Activated T-cell treated with anti-CD3 and anti-CD28 coated beads, Interleukin-2, amount 50 U/mL, for 48 hours (primary cell): ENCODE data around the gene FBXO11.

Source experiments
- DNase-seq, 2 experiments: peaks; one replicate each; pipeline ENCODE4 v3.0.0-alpha.2; 2020

FBXO11 gene

DNA sequence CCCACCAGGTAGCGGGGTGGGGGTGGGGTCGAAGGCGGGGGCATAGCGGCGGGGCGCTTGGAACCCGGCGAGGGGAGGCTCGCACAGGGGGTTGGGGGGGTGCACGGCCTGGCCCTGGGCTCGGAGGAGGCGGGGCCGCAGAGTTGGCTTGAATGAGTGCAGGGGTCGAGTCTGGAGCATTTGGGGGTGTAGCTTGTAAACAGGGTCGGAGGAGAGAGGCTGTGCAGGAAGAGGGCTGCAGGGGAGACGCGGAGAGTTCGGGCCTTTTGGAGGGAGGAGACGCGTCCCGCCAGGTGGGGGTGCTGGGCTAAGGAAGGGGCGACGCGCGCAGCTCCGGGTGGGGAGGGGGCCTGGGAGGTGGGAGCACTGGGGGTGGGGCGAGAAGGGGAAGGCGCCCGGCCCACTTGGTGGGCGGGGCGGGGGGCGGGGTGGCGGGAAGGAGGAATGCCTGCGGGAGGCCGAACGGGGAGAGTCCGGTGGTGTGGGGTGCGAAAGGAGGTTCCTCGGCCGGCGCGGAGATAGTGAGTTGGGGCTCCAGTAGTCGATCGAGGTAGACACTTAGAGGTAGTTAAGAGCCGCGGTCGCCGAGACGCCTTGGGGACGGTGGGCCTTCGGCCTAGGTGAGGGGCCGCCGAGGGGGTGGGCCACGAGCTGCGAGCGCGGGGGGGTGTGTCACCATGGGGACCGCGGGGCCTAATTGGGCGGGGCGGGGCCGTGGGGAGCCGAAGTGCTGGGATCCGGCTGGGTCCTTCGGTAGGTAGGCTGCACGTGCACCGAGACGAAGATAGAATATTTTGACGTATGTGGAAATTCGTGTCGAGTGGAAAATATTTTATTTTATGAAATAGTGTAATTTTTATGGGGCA lies 122.6 kb downstream of the FBXO11 start:
- DNase-seq, result peak; percentile 75 to 76

DNA sequence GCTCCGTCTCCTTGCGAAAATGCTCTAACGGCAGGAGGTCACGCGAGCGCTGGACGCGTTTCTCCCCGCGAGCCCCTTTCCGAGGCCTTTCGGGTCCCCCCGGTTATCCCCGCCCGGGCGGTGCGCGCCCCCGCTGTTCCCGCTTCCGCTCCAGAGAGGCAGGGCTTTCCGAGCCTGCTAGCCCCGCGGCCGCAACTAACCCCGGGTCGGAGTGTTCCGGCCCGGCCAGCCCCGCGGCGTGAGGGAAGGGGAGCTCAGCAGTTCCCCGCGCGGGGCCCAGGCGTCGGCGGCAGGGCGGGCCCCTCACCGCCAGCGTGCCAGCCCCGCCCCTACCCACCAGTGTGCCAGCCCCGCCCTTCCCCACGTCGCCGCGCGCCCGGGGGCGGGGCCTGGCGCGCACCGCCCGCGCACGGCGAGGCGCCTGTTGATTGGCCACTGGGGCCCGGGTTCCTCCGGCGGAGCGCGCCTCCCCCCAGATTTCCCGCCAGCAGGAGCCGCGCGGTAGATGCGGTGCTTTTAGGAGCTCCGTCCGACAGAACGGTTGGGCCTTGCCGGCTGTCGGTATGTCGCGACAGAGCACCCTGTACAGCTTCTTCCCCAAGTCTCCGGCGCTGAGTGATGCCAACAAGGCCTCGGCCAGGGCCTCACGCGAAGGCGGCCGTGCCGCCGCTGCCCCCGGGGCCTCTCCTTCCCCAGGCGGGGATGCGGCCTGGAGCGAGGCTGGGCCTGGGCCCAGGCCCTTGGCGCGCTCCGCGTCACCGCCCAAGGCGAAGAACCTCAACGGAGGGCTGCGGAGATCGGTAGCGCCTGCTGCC lies 123.4 kb downstream of the FBXO11 start, which contains the start of gene MSH6:
Gene MSH6, plus strand, starts transcription at position 475 of the 815 bp plus-strand sequence. Its CDS starts 89 bp downstream, at position 564.
- DNase-seq, result peak; percentile 87 to 92

DNA sequence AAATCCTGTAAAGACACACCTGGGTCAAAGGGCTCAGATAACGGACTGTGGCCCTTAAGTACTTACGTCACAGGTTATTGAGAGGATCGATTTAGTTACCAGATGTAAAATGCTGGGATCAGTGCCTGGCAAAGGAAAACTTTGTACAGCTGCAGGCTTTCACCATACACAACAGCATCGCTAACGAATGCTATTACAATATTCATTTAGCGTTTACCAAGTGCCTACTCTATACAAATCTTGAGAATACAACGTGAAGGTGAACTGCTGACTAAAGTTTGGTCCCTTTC lies 124.0 kb downstream of the FBXO11 start:
- no peak for DNase-seq

DNA sequence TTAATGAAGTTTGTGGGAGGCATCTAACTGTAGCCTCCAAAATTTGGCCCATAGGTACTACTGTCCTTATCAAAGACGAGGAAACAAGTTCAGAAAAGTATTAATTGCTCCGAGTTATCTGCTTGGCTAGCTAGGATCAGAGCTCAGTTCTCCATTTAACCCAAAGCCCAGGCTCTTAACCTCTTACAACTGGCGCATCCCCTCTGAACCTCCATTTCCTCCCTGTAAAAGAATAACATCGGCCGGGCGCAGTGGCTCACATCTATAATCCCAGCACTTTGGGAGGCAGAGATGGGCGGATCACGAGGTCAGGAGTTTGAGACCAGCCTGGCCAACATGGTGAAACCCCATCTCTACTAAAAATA lies 126.9 kb downstream of the FBXO11 start:
- no peak for DNase-seq

DNA sequence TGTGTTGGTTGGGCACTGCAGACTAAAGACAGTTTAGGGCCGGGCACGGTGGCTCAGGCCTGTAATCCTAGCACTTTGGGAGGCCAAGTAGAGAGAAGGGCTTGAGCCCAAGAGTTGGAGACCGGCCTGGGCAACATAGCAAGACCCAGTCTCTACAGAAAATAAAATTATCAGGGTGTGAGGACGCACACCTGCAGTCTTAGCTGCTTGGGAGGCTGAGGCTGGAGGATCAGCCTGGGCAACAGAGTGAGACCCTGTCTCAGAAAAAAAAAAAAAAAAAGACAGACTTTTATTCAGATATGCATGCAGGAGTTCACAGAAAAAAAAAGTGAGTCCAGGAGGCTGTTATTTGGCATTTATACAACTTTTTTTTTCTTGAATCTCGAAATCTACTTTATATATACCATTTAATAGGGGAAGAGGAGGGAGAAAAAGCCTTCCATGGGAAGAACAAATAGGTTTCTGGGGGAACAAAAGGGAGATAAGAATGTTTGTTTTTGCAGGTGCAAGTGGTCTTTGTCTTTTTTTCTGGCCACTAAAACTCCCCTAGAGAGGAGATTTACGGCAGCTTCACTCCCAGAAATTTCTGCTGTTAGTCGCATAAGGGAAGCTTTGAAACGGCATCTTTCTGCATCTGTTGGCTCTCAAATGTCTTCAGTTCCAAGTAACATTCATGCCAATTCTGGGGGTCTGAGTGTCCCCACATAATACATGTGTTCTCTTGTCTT lies 127.4 kb downstream of the FBXO11 start:
- DNase-seq, result no peak

DNA sequence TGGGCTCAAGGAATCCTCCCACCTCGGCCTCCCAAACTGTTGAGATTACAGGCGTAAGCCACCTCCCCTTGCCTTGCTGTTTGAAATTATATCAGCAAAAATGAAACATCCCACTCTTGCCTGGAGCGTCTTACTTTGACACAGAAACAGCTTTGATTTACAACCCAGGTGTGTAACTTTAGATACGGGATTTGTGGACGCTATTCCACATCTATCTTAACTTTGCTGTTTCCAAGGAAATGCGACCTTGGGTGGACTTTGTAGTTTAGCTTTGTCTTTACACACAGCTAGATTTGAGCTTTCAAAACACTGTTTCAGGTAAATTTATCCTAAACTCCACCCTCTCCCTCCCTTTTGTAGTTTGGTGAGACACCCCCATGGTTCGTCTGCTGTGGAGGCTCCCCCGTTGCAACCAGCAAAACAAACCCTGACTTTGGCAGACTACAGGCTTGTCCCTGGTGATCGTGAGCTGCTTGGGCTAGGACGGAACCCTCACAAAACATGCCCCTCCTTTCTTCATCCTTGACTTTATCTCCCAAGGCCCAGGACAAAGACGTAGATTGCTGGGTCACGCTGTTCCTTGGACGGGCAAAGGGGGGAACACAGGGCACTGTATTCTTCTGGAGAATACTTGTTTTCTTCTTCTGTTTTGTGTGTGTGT lies 128.9 kb downstream of the FBXO11 start:
- no peak for DNase-seq

DNA sequence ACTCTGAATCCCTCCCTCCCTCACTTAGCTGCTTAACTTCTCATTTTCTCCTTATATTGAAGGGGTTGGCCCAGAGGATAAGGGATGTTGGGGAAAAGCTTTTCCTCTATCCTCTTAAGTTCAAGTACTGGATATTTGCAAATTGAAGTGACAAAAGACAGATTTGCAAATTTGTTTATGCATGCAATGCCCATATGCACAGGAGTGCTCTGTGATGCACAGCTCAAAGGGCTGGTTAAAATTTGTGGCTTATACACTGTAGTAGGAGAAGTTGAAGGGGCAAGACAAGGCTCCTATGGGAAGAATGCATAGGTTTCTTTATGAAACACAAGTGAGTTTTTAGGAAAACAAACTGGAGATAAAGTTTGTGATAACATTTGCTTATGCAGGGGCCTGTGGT lies 131.7 kb downstream of the FBXO11 start:
- DNase-seq, result no peak

DNA sequence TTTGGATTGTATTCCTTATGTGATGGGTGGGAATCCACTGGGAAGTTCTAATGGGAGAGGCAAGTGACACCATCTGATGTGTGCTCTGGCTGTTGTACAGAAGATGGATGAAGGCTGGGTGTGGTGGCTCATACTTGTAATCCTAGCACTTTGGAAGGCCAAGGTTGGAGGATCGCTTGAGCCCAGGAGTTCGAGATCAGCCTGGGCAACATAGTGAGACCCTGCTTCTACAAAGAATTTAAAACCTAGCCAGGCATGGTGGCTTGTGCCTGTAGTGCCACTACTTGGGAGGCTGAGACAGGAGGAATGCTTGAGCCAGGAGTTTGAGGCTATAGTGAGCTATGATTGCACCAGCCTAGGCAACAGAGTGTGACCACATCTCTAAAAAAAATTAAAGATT lies 134.0 kb downstream of the FBXO11 start:
- no peak for DNase-seq

DNA sequence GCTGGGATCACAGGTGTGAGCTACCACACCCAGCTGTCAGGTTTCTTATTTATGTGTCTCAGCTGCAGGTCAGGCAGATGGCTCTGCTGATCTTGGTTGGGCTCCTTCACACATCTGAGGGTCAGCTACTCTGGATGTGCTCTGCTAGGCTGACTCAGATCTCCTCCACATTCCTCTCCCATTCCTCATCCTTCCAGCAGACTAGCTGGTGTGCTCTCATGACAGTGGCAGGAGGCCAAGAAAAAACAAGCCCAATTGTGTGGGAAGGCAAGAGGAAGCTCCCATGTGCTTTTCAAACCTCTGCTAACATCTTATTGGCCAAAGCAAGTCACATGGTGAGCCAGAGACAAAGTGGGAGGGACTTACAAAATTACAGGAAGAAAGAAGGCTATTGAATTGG lies 135.1 kb downstream of the FBXO11 start:
- DNase-seq, result no peak

DNA sequence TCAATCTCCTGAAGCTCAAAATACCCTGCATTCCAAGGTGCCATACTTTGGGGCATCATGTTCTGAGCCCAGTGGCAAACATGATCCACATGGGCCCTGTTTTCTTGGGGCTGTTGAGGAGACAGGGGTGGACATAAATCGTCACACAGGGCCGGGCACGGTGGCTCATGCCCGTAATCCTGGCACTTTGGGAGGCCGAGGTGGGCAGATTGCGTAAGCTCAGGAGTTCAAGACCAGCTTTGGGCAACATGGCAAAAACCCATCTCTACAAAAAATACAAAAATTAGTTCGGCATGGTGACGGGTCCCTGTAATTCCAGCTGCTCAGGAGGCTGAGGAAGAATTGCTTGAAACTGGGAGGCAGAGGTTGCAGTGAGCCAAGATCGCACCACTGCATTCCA lies 137.0 kb downstream of the FBXO11 start:
- DNase-seq, result no peak

DNA sequence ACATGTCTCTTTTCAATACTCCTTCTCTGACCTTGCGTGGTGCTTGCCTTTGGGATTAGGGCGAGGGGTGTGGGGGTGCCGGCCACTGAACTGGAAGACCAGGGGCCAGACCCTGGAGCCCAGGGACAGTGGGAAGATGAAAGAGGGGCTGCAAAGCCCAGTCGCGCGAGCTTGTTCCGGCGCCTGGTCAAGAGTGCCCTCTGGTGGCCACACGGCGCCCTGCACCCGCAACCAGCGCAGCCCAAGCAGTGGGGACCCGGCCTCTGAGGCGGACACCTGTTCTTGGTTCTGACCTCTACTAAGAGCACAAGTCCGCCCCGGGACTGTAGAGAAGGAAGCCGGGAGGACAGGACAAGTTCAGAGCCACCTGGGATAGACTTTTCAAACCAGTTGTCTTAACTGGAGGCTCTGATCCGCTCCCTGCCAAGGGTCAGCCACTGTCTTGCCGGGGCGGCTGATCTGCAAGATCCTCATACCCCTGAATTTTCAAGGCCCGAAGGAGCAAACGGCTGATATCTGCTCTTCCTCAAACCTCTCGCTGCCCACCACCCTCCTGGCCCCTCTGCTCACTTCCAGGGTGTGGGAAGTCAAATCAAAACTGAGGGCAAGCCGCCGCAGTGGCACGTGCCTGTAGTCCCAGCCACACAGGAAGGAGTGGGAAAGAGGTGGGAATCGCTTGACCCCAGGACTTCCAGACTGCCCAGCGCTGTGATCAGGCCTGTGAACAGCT lies 138.3 kb downstream of the FBXO11 start:
- peak; percentile 81 to 85 for DNase-seq

DNA sequence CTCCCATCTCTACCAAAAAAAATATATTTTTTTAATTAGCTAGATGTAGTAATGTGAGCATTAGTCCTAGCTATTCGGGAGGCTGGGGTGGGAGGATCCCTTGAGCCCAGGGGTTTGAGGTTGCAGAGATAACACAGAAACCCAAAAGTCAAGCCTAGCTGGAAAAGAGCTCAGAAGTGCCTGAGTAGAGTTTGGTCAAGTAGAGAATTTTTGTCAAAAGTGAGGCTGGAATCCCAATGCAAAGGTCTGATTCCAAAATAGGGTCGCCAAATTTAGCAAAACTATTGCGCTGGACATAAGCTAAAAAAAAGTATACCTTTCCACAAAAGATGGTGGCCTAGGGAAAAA lies 138.8 kb downstream of the FBXO11 start:
- DNase-seq, result no peak

DNA sequence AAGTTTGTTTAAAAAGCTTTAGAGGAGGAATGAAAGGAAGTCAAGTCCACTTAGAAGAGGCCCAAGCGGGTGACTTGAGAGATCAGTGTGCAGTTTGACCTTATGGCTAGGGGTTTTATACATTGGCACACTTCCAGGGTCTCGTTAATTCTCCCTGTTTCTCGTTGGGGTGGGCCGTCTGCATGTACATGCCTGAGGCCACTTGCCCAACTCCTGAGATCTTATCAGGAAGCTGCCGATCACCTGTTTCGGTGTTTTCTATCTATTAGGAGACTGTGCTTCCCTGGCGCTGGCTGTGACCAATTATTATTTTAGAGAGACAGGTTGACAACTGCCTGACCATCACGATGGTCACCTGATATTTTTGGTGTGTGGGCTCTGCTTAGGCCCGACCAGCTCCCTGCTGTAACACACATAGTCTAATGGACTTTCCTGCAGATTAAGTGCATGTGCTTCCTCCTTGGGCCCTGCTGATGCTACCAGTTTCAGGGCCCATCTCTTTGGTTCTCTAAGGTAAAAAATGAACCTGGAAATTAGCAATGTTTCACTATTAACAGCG lies 154.4 kb downstream of the FBXO11 start:
- DNase-seq, result no peak

DNA sequence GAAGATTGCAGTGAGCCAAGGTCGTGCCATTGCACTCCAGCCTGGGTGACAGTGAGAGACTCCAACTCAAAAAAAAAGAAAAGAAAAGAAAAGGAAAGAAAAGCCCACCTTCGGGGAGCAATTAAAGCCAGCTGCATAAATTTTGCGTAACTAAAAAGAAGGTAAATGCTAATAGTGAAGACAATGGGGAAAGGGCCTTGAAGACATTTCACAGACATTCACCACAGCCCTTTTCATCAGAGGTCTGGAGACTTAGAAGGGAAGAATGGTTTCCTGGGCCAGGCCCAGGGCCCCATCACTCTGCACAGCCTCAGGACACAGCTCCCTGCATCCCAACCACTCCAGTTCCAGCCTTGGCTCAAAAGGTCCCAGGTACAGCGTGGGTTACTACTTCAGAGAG lies 158.4 kb downstream of the FBXO11 start:
- no peak for DNase-seq

DNA sequence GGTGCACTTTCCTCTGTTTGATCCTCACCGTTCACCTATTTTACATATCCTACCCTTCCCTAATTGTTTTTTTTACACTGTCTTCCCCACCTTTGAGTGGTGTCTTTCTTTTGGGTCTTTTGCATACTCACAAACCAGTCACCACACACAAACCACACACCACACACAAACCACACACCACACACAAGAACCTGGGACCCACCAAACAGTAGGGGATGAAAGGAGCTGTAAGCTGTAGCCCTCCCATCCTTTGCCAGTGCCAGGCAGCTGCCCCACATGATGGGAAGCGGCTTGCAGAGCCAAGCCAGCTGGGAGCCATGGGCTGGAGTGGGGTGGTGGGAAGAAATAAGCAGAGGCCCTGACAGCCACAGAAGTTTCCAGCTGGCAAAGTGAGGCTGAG lies 162.2 kb downstream of the FBXO11 start:
- DNase-seq, result no peak

DNA sequence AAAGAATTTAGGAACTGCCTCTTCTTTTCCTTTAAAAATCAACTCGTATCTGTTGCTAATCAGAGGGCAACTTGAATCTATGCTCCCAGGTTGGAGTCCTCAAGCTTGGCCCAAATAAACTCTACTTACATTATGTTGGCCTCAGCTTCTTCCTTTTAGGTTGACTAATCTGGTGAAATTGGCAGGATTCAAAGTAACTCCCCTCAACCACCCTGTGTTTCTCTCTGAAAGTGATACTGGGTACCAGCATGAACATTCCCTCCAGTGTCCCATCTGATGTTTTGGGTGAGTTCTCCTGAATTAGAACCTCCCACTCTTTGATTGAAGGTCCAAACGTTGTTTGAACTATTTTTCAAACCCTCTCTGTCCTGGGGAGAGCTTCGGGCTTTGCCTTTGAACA lies 164.7 kb downstream of the FBXO11 start:
- DNase-seq, result no peak

DNA sequence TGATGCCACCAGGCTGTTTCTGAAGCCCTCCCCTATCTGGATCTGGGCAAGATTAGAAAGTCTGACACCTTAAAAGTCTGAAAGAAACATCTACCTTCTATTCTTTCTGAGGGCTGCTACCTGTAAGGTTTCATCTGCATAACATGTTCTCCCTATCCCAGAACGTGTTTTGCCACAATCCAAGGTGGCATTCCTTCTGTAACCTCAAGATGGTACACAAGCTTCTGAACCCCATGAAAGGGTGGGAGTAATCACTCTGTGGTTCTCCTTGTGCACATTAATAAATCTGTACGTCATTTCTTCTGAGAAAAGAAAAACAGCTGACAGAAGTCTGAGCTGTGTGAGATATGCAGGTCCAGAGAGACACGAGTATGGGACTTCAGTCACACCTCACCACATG lies 165.2 kb downstream of the FBXO11 start:
- no peak for DNase-seq
